ENCODE results near the gene RABGAP1L. TPM values are rescaled to one million over a fixed set of nuclear protein-coding genes. Genes with fewer than 3 reads are reported as not detected.
"Not testable (repeated sequence)": the region's sequence is repeated elsewhere in the genome, so short reads cannot be mapped to it uniquely, and the experiment has no call there.

Gene RABGAP1L
- total RNA-seq, 4 donors from 2014 or later = 39.3 to 101 (median 63.7) TPM

- H3K27ac ChIP-seq (replicated peaks in 1 of 4) = peak overlapping the region in 1 of 4 donors; percentile 64
- intact Hi-C loops (cut with DNase I) = loop anchor here (5.0 kb wide), 1 partner anchor 52 kb away; no protein-coding TSS in a partner anchor
- H3K9me3 ChIP-seq = no peaks in the 10 kb centered on the region
- peak; percentile 43 to 64 (median 54) for TF ChIP-seq CTCF (IDR thresholded peaks at IDR 0.05)
- no peak for TF ChIP-seq POLR2A (IDR thresholded peaks at IDR 0.05; ENCODE audit: low read depth)
- no peak for TF ChIP-seq EP300 (IDR thresholded peaks at IDR 0.05)
- TF ChIP-seq POLR2AphosphoS5 (IDR thresholded peaks at IDR 0.05) = no peak
- H3K4me3 ChIP-seq = no peak overlapping the region
- no peaks in the 10 kb centered on the region for H3K36me3 ChIP-seq
- peaks cover 0 to 39% (median 31%) of the 10 kb centered on the region in 4 donors for H3K4me1 ChIP-seq
- no peaks in the 10 kb centered on the region for H3K27me3 ChIP-seq
- WGBS = 81% methylated on average over 6 of the region's 6 CpGs
- no peak for DNase-seq (ENCODE audit: extremely low spot score)
Measured at GRCh38 chr1:174114788-174115448, 44.4 kb upstream of the RABGAP1L start.

- Histone ChIP-seq H3K27me3 (no peaks in the 10 kb centered on the region), H3K27ac (replicated peaks in 1 of 4) (no peak overlapping the region), H3K4me3 (no peak overlapping the region), H3K9me3 (no peaks in the 10 kb centered on the region), H3K4me1 (peaks cover 0 to 39% (median 31%) of the 10 kb centered on the region in 4 donors), H3K36me3 (no peaks in the 10 kb centered on the region)
- 91% methylated on average over 1 of the region's 1 CpG for WGBS
- DNase-seq (ENCODE audit: extremely low spot score) = no peak
- intact Hi-C loops (cut with DNase I) = no loop called here
- no peak for TF ChIP-seq EP300 (IDR thresholded peaks at IDR 0.05)
- TF ChIP-seq CTCF (IDR thresholded peaks at IDR 0.05) = no peak
- no peak for TF ChIP-seq POLR2A (IDR thresholded peaks at IDR 0.05; ENCODE audit: low read depth)
- no peak for TF ChIP-seq POLR2AphosphoS5 (IDR thresholded peaks at IDR 0.05)
Measured at GRCh38 chr1:174116042-174116441, 43.3 kb upstream of the RABGAP1L start.

GRCh38 chr1:174118751-174119150, 40.6 kb upstream of the RABGAP1L start:
- Histone ChIP-seq H3K27ac (replicated peaks in 1 of 4) (no peak overlapping the region), H3K27me3 (no peaks in the 10 kb centered on the region), H3K36me3 (no peaks in the 10 kb centered on the region), H3K9me3 (peaks cover 0 to 4% (median 1%) of the 10 kb centered on the region in 4 donors), H3K4me3 (no peak overlapping the region), H3K4me1 (peaks cover 0 to 24% (median 15%) of the 10 kb centered on the region in 4 donors)
- DNase-seq (ENCODE audit: extremely low spot score) = no peak
- intact Hi-C loops (cut with DNase I) = no loop called here
- TF ChIP-seq POLR2AphosphoS5 (IDR thresholded peaks at IDR 0.05) = no peak
- TF ChIP-seq POLR2A (IDR thresholded peaks at IDR 0.05; ENCODE audit: low read depth) = no peak
- TF ChIP-seq CTCF (IDR thresholded peaks at IDR 0.05) = no peak
- no peak for TF ChIP-seq EP300 (IDR thresholded peaks at IDR 0.05)

- WGBS = 92% methylated on average over 1 of the region's 1 CpG
- peaks cover 0 to 25% (median 12%) of the 10 kb centered on the region in 4 donors for H3K9me3 ChIP-seq
- intact Hi-C loops (cut with DNase I); H3K36me3 ChIP-seq; H3K27ac ChIP-seq (replicated peaks in 1 of 4); H3K27me3 ChIP-seq; H3K4me3 ChIP-seq; DNase-seq (ENCODE audit: extremely low spot score); H3K4me1 ChIP-seq: not testable (repeated sequence)
Measured at GRCh38 chr1:174122318-174122717, 37.0 kb upstream of the RABGAP1L start.

- Histone ChIP-seq H3K27ac (replicated peaks in 1 of 4) (no peak overlapping the region), H3K4me1 (peaks cover 0 to under 1% (median under 1%) of the 10 kb centered on the region in 4 donors), H3K4me3 (no peak overlapping the region), H3K36me3 (no peaks in the 10 kb centered on the region), H3K9me3 (peaks cover 0 to 25% (median 12%) of the 10 kb centered on the region in 4 donors), H3K27me3 (no peaks in the 10 kb centered on the region)
- TF ChIP-seq EP300 (IDR thresholded peaks at IDR 0.05) = no peak
- no peak for TF ChIP-seq CTCF (IDR thresholded peaks at IDR 0.05)
- no peak for TF ChIP-seq POLR2A (IDR thresholded peaks at IDR 0.05; ENCODE audit: low read depth)
- no peak for TF ChIP-seq POLR2AphosphoS5 (IDR thresholded peaks at IDR 0.05)
- no peak for DNase-seq (ENCODE audit: extremely low spot score)
- intact Hi-C loops (cut with DNase I) = no loop called here
Measured at GRCh38 chr1:174123843-174124242, 35.5 kb upstream of the RABGAP1L start.

- H3K4me3 ChIP-seq; H3K36me3 ChIP-seq; H3K4me1 ChIP-seq; intact Hi-C loops (cut with DNase I); H3K27me3 ChIP-seq; H3K27ac ChIP-seq (replicated peaks in 1 of 4); DNase-seq (ENCODE audit: extremely low spot score): not testable (repeated sequence)
- H3K9me3 ChIP-seq = peaks cover 0 to 25% (median 12%) of the 10 kb centered on the region in 4 donors
- 97% methylated on average over 1 of the region's 1 CpG for WGBS
Measured at GRCh38 chr1:174127176-174127575, 32.1 kb upstream of the RABGAP1L start.
